GM12878 (cell line): ENCODE results near the gene PCCA. TPM values are rescaled to one million over a fixed set of nuclear protein-coding genes. Genes with fewer than 3 reads are reported as not detected.

Source experiments
- ATAC-seq: fragments of 200-7000 bp; cut with Tn5 transposase; 3 replicates; pipeline ENCODE4 v1.9.1; 2020; ENCODE audit warnings: mild to moderate bottlenecking, moderate library complexity
- BruUV-seq: library from RNA; stranded (reverse); fragments of 400-500 nt; replicated peaks from 2 replicates; lab custom pipeline; 2021; lab: Mats Ljungman, UMichigan
- CTCF ChIA-PET: fragments of 300-600 bp; sonication (Branson Sonifier 250); formaldehyde crosslinking; extraction: SDS; loops from one replicate; lab custom pipeline; 2021; ENCODE audit warnings: inconsistent platforms; lab: Yijun Ruan, JAX
- POLR2A ChIA-PET: fragments of 350-600 bp; formaldehyde crosslinking; extraction: SDS; loops from one replicate; lab custom pipeline; 2021; ENCODE audit warnings: inconsistent platforms; lab: Charles Lee
- RAD21 ChIA-PET: fragments of 300-600 bp; sonication (Branson Sonifier 250); formaldehyde crosslinking; loops from one replicate; lab custom pipeline; 2023; ENCODE audit warnings: antibody characterized with exemption; ENCODE audit not compliant: unreplicated experiment; lab: Charles Lee
- SMC1A ChIA-PET: fragments of 300-600 bp; sonication (Branson Sonifier 250); formaldehyde crosslinking; loops from one replicate; lab custom pipeline; 2023; ENCODE audit not compliant: unreplicated experiment, uncharacterized antibody; lab: Charles Lee
- DNase-seq: peaks from one replicate; pipeline ENCODE4 v3.0.0-alpha.2; 2011; ENCODE audit warnings: low read depth, low spot score
- FAIRE-seq: peaks from 3 replicates; lab custom pipeline; 2011; peaks lifted over from hg19 to GRCh38; lab: Jason Lieb, UNC
- H2AFZ ChIP-seq: 2 replicates; pipeline ENCODE4 v1.6.0; 2011; ENCODE audit warnings: low read depth, low read length, control low read depth; ENCODE audit not compliant: control insufficient read depth
- H3K27ac ChIP-seq: 2 replicates; pipeline ENCODE4 v1.5.1; 2011; ENCODE audit warnings: control low read depth; ENCODE audit not compliant: control insufficient read depth, insufficient read depth
- H3K27me3 ChIP-seq, 2 experiments: replicated peaks in 1 of 2; 2 replicates each; pipeline versions ENCODE4 v1.6.0 to v1.6.1; 2011; ENCODE audit warnings: low read length in 1 of 2; ENCODE audit not compliant: control insufficient read depth in 2 of 2, insufficient read depth in 2 of 2
- H3K36me3 ChIP-seq, 2 experiments: 2 replicates each; pipeline ENCODE4 v1.5.1; 2011; ENCODE audit warnings: low read length in 1 of 2; ENCODE audit not compliant: control insufficient read depth in 2 of 2, insufficient read depth in 2 of 2
- H3K4me1 ChIP-seq: 2 replicates; pipeline ENCODE4 v1.6.1; 2011; ENCODE audit warnings: mild to moderate bottlenecking, low read length, moderate library complexity, mixed read lengths; ENCODE audit not compliant: control insufficient read depth, insufficient read depth
- H3K4me2 ChIP-seq: 2 replicates; pipeline ENCODE4 v1.6.0; 2011; ENCODE audit warnings: control low read depth; ENCODE audit not compliant: control insufficient read depth, insufficient read depth
- H3K4me3 ChIP-seq: fragments of 200-600 bp; sonication (generic); 2 replicates; pipeline ENCODE4 v1.5.1; 2016
- H3K79me2 ChIP-seq: 2 replicates; pipeline ENCODE4 v1.6.0; 2011; ENCODE audit warnings: low read length; ENCODE audit not compliant: control insufficient read depth, insufficient read depth
- H3K9ac ChIP-seq: 2 replicates; pipeline ENCODE4 v1.8.0; 2011; ENCODE audit warnings: low read length, control low read depth, mixed read lengths; ENCODE audit not compliant: control insufficient read depth, insufficient read depth
- H3K9me3 ChIP-seq: replicated peaks from 3 replicates; pipeline ENCODE4 v1.5.1; 2011; ENCODE audit warnings: mild to moderate bottlenecking, low read length; ENCODE audit not compliant: control insufficient read depth, insufficient read depth
- H4K20me1 ChIP-seq: 2 replicates; pipeline ENCODE4 v1.6.0; 2011; ENCODE audit not compliant: control insufficient read depth, insufficient read depth
- CREB1 ChIP-seq: IDR thresholded peaks from 2 replicates; pipeline ENCODE4 v1.6.1; 2012; ENCODE audit warnings: low read depth, mild to moderate bottlenecking, inconsistent platforms
- ESRRA ChIP-seq: IDR thresholded peaks from 2 replicates; pipeline ENCODE4 v1.6.1; 2012; ENCODE audit warnings: mild to moderate bottlenecking, low read length, improper control_type of control experiment
- FOXM1 ChIP-seq: IDR thresholded peaks from 2 replicates; pipeline ENCODE4 v1.6.1; 2012; ENCODE audit warnings: low read depth, mild to moderate bottlenecking, inconsistent platforms, low read length, moderate library complexity
- HDAC2 ChIP-seq: fragments of 200-600 bp; sonication (generic); IDR thresholded peaks from 2 replicates; pipeline ENCODE4 v1.6.1; 2017
- JUNB ChIP-seq: IDR thresholded peaks from 2 replicates; pipeline ENCODE4 v1.6.1; 2016; ENCODE audit warnings: antibody characterized with exemption, mild to moderate bottlenecking
- JUND ChIP-seq: IDR thresholded peaks from 2 replicates; pipeline ENCODE4 v1.6.1; 2012; ENCODE audit warnings: low read depth, mild to moderate bottlenecking, low read length, improper control_type of control experiment, moderate library complexity
- MEF2A ChIP-seq: IDR thresholded peaks from 2 replicates; pipeline ENCODE4 v1.6.1; 2011; ENCODE audit warnings: low read depth, mild to moderate bottlenecking, low read length, moderate library complexity; ENCODE audit not compliant: insufficient read depth
- MEF2B ChIP-seq: fragments of 450-650 bp; IDR thresholded peaks from 2 replicates; pipeline ENCODE4 v1.6.1; 2018; ENCODE audit warnings: mild to moderate bottlenecking, moderate library complexity; ENCODE audit not compliant: partially characterized antibody, poor library complexity, severe bottlenecking
- MTA2 ChIP-seq: fragments of 450-650 bp; IDR thresholded peaks from 2 replicates; pipeline ENCODE4 v1.6.1; 2016; ENCODE audit warnings: low read depth, mild to moderate bottlenecking, moderate library complexity
- NFXL1 ChIP-seq: fragments of 450-650 bp; IDR thresholded peaks from 2 replicates; pipeline ENCODE4 v1.6.1; 2017; ENCODE audit warnings: antibody characterized with exemption, mild to moderate bottlenecking, borderline replicate concordance
- POU2F2 ChIP-seq: IDR thresholded peaks from 3 replicates; pipeline ENCODE4 v1.6.1; 2011; ENCODE audit warnings: low read depth, mild to moderate bottlenecking, low read length, borderline replicate concordance
- SRF ChIP-seq, 2 experiments: IDR thresholded peaks; 2 replicates each; pipeline ENCODE4 v1.6.1; 2011; ENCODE audit warnings: low read depth in 2 of 2, low read length in 2 of 2, mild to moderate bottlenecking in 1 of 2, moderate library complexity in 1 of 2
- STAT3 ChIP-seq: IDR thresholded peaks from 2 replicates; pipeline ENCODE4 v1.6.1; 2011; ENCODE audit warnings: low read depth, low read length, improper control_type of control experiment
- ZNF217 ChIP-seq: fragments of 450-650 bp; IDR thresholded peaks from 2 replicates; pipeline ENCODE4 v1.6.1; 2017; ENCODE audit warnings: antibody characterized with exemption, mild to moderate bottlenecking
- ZZZ3 ChIP-seq: IDR thresholded peaks from 2 replicates; pipeline ENCODE4 v1.6.1; 2011; ENCODE audit warnings: low read depth; ENCODE audit not compliant: control insufficient read depth, insufficient read length
- WGBS: methylation state at CpG from one replicate; pipeline ENCODE4 v1.1.6; 2016; ENCODE audit warnings: low lambda C conversion rate; ENCODE audit not compliant: insufficient replicate concordance, insufficient coverage; ENCODE audit errors: missing lambda C conversion rate; 5-methylcytosine and 5-hydroxymethylcytosine counted together
- in situ Hi-C: fragments of 300-500 bp; cut with MboI; formaldehyde crosslinking; loops from 9 replicates; pipeline ENCODE4 v1.14.3; 2018; ENCODE audit warnings: mixed read lengths
- intact Hi-C: fragments of 100-400 bp; cut with micrococcal nuclease; formaldehyde crosslinking; loops from one replicate; pipeline ENCODE4 v1.14.2; 2022; ENCODE audit not compliant: unreplicated experiment
- polyA plus RNA-seq, 11 experiments: library from polyadenylated mRNA; depleted of rRNA in 4 of 11; unstranded in 6 of 11; stranded (reverse) in 5 of 11; fragments of >200 nt; fragmentation: Nextera tagmentation in 4 of 11; fragmentation: Illumina TruSeq in 1 of 11; extraction: Ambion mirVana in 4 of 11; extraction: Trizol in 1 of 11; gene quantifications; 1 replicate in 1 of 11; 2 replicates in 10 of 11; pipeline versions ENCODE4 v1.2.1 to v1.2.3, GENCODE V29; 2011 to 2016; ENCODE audit warnings: inconsistent platforms in 2 of 11, missing spikeins in 2 of 11, low read depth in 1 of 11
- total RNA-seq, 4 experiments: library from RNA; depleted of rRNA in 3 of 4; stranded (reverse); fragments of >200 nt in 3 of 4; fragmentation: Illumina TruSeq in 1 of 4; extraction: Trizol in 1 of 4; gene quantifications; 2 replicates each; pipeline versions ENCODE4 v1.2.1 to v1.2.3, GENCODE V29; 2013 to 2021
- TF ChIP-seq, protein P1 (sequence below): fragments of 450-650 bp; formaldehyde crosslinking; IDR thresholded peaks from 2 replicates; pipeline ENCODE4 v1.4.0; 2020; ENCODE audit warnings: mild to moderate bottlenecking, moderate library complexity
- TF ChIP-seq, protein P2 (sequence below): fragments of 450-650 bp; IDR thresholded peaks from 2 replicates; pipeline ENCODE4 v1.6.1; 2016; ENCODE audit warnings: mild to moderate bottlenecking
- TF ChIP-seq, protein P3 (sequence below): IDR thresholded peaks from 2 replicates; pipeline ENCODE4 v1.6.1; 2012; ENCODE audit warnings: low read depth, low read length, improper control_type of control experiment

Gene PCCA
- total and polyA plus RNA-seq, 10 of the 15 experiments (the other 5 are each of a cell fraction or from before 2014, with no cell fraction given), result 5.9 to 18.2 (median 12.4) TPM

DNA sequence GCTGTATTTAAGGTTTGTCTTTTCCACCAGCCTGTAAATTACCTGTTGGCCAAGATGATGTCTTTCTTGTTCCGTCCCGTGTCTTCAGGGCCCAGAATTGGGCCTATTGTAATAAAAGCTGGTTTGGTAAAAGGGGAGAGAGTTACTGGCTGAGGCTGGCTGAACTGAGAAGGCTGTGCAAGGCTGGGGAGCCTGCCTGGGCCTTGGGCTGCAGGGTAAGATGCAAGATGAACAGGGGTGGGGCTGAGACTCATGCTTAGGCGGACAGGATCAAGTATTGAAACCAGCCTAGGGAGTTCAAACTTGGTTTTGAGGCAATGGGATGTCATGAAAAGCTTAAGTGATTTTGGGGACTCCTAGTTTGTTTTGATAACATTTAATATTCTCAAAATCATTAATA, 142.3 kb downstream of the PCCA start (continued):
- TF ChIP-seq, protein P1, sequence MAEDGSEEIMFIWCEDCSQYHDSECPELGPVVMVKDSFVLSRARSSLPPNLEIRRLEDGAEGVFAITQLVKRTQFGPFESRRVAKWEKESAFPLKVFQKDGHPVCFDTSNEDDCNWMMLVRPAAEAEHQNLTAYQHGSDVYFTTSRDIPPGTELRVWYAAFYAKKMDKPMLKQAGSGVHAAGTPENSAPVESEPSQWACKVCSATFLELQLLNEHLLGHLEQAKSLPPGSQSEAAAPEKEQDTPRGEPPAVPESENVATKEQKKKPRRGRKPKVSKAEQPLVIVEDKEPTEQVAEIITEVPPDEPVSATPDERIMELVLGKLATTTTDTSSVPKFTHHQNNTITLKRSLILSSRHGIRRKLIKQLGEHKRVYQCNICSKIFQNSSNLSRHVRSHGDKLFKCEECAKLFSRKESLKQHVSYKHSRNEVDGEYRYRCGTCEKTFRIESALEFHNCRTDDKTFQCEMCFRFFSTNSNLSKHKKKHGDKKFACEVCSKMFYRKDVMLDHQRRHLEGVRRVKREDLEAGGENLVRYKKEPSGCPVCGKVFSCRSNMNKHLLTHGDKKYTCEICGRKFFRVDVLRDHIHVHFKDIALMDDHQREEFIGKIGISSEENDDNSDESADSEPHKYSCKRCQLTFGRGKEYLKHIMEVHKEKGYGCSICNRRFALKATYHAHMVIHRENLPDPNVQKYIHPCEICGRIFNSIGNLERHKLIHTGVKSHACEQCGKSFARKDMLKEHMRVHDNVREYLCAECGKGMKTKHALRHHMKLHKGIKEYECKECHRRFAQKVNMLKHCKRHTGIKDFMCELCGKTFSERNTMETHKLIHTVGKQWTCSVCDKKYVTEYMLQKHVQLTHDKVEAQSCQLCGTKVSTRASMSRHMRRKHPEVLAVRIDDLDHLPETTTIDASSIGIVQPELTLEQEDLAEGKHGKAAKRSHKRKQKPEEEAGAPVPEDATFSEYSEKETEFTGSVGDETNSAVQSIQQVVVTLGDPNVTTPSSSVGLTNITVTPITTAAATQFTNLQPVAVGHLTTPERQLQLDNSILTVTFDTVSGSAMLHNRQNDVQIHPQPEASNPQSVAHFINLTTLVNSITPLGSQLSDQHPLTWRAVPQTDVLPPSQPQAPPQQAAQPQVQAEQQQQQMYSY (CRISPR knock-in tag), result no peak
- TF ChIP-seq MEF2A (no peak), POU2F2 (no peak), ESRRA (no peak)
- TF ChIP-seq, all 136 proteins: peak for 0

DNA sequence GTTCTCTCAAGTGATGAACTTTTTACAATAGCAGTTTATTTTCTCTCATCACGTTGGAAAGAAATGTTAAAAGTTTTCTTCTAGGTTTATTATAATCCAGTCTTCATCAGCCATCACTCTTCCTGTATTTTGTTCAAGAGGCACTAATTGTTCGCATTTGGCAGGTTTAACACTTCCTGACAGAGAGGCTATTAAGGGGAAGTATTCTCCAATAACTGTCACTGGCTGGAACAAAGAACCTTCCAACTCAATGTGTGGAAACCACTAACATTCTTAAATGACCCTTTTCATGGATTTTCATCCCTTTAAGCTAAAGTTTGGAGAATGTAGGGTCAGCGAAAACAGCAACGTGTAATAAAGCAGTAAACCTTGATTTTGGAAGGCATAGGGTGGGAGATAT, 145.1 kb downstream of the PCCA start:
- H3K4me1 ChIP-seq, result no peaks in the 10 kb centered on the region; the same call in none of the 2 replicates
- no peak for TF ChIP-seq JUNB
- no peak for TF ChIP-seq MEF2B
- TF ChIP-seq, protein P2, sequence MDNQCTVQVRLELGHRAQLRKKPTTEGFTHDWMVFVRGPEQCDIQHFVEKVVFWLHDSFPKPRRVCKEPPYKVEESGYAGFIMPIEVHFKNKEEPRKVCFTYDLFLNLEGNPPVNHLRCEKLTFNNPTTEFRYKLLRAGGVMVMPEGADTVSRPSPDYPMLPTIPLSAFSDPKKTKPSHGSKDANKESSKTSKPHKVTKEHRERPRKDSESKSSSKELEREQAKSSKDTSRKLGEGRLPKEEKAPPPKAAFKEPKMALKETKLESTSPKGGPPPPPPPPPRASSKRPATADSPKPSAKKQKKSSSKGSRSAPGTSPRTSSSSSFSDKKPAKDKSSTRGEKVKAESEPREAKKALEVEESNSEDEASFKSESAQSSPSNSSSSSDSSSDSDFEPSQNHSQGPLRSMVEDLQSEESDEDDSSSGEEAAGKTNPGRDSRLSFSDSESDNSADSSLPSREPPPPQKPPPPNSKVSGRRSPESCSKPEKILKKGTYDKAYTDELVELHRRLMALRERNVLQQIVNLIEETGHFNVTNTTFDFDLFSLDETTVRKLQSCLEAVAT, result no peak
- TF ChIP-seq JUND, result no peak
- no peak for TF ChIP-seq MTA2
- TF ChIP-seq CREB1, result no peak
- TF ChIP-seq, protein P3, sequence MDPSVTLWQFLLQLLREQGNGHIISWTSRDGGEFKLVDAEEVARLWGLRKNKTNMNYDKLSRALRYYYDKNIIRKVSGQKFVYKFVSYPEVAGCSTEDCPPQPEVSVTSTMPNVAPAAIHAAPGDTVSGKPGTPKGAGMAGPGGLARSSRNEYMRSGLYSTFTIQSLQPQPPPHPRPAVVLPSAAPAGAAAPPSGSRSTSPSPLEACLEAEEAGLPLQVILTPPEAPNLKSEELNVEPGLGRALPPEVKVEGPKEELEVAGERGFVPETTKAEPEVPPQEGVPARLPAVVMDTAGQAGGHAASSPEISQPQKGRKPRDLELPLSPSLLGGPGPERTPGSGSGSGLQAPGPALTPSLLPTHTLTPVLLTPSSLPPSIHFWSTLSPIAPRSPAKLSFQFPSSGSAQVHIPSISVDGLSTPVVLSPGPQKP, result no peak
- no peak for TF ChIP-seq STAT3
- no peak for TF ChIP-seq FOXM1
- TF ChIP-seq ZZZ3, result no peak
- TF ChIP-seq ZNF217, result no peak
- no peak for TF ChIP-seq HDAC2
- no peak for TF ChIP-seq SRF (IDR thresholded peaks at IDR 0.05; ENCODE audit: low read depth in 2 of 2, low read length in 2 of 2)
- no peak for TF ChIP-seq NFXL1

More for the DNA sequence above, 145.1 kb downstream of the PCCA start:
- FAIRE-seq (no peak), DNase-seq (no peak), ATAC-seq (no peak)
- CTCF ChIA-PET, result interaction anchor here (0.6 to 6.4 kb wide), 12 partner anchors 8 to 619 kb away, joined by 3 to 74 read pairs (median 4); no protein-coding TSS in a partner anchor
- Histone ChIP-seq H3K4me3 (no peak overlapping the region), H3K27me3 (no peaks in the 10 kb centered on the region), H4K20me1 (no peaks in the 10 kb centered on the region), H3K9me3 (no peaks in the 10 kb centered on the region), H3K27ac (no peak overlapping the region), H3K4me2 (no peak overlapping the region), H3K79me2 (no peaks in the 10 kb centered on the region), H2AFZ (no peak overlapping the region), H3K36me3 (no peaks in the 10 kb centered on the region), H3K9ac (no peak overlapping the region)
- intact Hi-C loops (loop anchor here (10.0 kb wide), 1 partner anchor 229 kb away; no protein-coding TSS in a partner anchor), in situ Hi-C loops (loop anchor here (10.0 kb wide), 2 partner anchors 281 to 579 kb away; no protein-coding TSS in a partner anchor)
- POLR2A ChIA-PET, result no interaction called here
- BruUV-seq, result no TSS peak
- 78% methylated on average over 4 of the region's 4 CpGs for WGBS
- RAD21 ChIA-PET, result interaction anchor here (1.7 kb wide), 1 partner anchor 333 kb away, joined by 8 read pairs; no protein-coding TSS in a partner anchor
- SMC1A ChIA-PET, result interaction anchor here (1.1 to 3.7 kb wide), 8 partner anchors 10 to 616 kb away, joined by 3 to 33 read pairs (median 4); no protein-coding TSS in a partner anchor
